Stimulated activated CD4-positive, alpha-beta T cell treated with anti-CD3 and anti-CD28 coated beads, TNF-alpha, amount 100 ng/mL, for 1 hour (primary cell): ENCODE data around the gene MEX3B.
"Not testable (repeated sequence)": the region's sequence is repeated elsewhere in the genome, so short reads cannot be mapped to it uniquely, and the experiment has no call there.

Experiments used
- DNase-seq, 3 donors: peaks; one replicate each; pipeline ENCODE4 v3.0.0-alpha.2; 2020; ENCODE audit warnings: low read depth in 3 of 3, low spot score in 1 of 3

MEX3B gene

GRCh38 chr15:82014989-82015388 is 30.8 kb downstream of the MEX3B start:
- DNase-seq = no peak

- no peak for DNase-seq
Observed at GRCh38 chr15:82012908-82013307, 32.9 kb downstream of the MEX3B start.

GRCh38 chr15:82005239-82005638 is 40.6 kb downstream of the MEX3B start:
- no peak for DNase-seq

- DNase-seq = no peak
Observed at GRCh38 chr15:82003916-82004315, 41.9 kb downstream of the MEX3B start.

GRCh38 chr15:81995081-81995480 is 50.7 kb downstream of the MEX3B start:
- DNase-seq = not testable (repeated sequence)

GRCh38 chr15:81992523-81992922 is 53.3 kb downstream of the MEX3B start:
- DNase-seq = no peak
